Ishikawa (cell line): Measurements from ENCODE around the gene TNC.

Experiments
- CEBPB ChIP-seq: IDR thresholded peaks from 2 replicates; pipeline ENCODE4 v1.6.1; 2012
- CREB1 ChIP-seq: IDR thresholded peaks from 2 replicates; pipeline ENCODE4 v1.6.1; 2012; ENCODE audit warnings: low read depth
- EGR1 ChIP-seq: IDR thresholded peaks from 2 replicates; pipeline ENCODE4 v1.6.1; 2012
- EP300 ChIP-seq: IDR thresholded peaks from 2 replicates; pipeline ENCODE4 v1.6.1; 2012; ENCODE audit warnings: borderline replicate concordance
- FOXM1 ChIP-seq: IDR thresholded peaks from 2 replicates; pipeline ENCODE4 v1.6.1; 2012; ENCODE audit warnings: low read depth, borderline replicate concordance
- MAX ChIP-seq: IDR thresholded peaks from 2 replicates; pipeline ENCODE4 v1.6.1; 2012
- NFIC ChIP-seq: IDR thresholded peaks from 2 replicates; pipeline ENCODE4 v1.6.1; 2012
- RAD21 ChIP-seq: IDR thresholded peaks from 2 replicates; pipeline ENCODE4 v1.6.1; 2012; ENCODE audit warnings: low read depth
- REST ChIP-seq: IDR thresholded peaks from 2 replicates; pipeline ENCODE4 v1.6.1; 2012; ENCODE audit warnings: low read depth, mild to moderate bottlenecking
- TAF1 ChIP-seq: IDR thresholded peaks from 2 replicates; pipeline ENCODE4 v1.6.1; 2012; ENCODE audit warnings: low read depth, mild to moderate bottlenecking
- TCF12 ChIP-seq: IDR thresholded peaks from 2 replicates; pipeline ENCODE4 v1.6.1; 2012; ENCODE audit warnings: low read depth
- TEAD4 ChIP-seq: IDR thresholded peaks from 2 replicates; pipeline ENCODE4 v1.6.1; 2012
- YY1 ChIP-seq: IDR thresholded peaks from 2 replicates; pipeline ENCODE4 v1.6.1; 2012; ENCODE audit warnings: low read depth
- ZBTB7A ChIP-seq: IDR thresholded peaks from 2 replicates; pipeline ENCODE4 v1.6.1; 2012; ENCODE audit warnings: low read depth
- TF ChIP-seq, protein P1 (sequence below): IDR thresholded peaks from 2 replicates; pipeline ENCODE4 v1.6.1; 2012

TNC gene

DNA sequence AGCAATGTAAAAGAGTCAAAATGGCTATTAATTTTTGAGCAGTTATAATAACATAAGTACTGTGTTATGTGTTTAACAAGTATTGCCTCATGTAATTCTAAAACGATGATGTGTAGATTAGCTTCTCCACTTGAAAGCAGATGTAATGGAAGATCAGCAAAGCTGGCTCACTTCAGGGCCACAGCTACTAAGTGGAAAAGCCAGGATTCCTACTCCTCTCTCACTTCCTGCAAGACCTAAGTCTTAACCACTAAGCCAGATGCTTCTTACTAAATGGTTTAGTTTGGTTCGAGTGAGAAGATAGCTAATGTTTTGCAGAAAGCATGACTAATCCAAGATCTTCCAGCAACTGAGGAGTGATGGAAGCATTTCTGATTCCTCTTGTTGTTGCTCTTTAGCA lies 15.7 kb upstream of the TNC start:
- TF ChIP-seq CREB1 (no peak), TEAD4 (no peak), MAX (no peak), REST (no peak), NFIC (no peak), TAF1 (no peak), YY1 (no peak), TCF12 (no peak)
- TF ChIP-seq, protein P1, sequence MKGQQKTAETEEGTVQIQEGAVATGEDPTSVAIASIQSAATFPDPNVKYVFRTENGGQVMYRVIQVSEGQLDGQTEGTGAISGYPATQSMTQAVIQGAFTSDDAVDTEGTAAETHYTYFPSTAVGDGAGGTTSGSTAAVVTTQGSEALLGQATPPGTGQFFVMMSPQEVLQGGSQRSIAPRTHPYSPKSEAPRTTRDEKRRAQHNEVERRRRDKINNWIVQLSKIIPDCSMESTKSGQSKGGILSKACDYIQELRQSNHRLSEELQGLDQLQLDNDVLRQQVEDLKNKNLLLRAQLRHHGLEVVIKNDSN: no peak

DNA sequence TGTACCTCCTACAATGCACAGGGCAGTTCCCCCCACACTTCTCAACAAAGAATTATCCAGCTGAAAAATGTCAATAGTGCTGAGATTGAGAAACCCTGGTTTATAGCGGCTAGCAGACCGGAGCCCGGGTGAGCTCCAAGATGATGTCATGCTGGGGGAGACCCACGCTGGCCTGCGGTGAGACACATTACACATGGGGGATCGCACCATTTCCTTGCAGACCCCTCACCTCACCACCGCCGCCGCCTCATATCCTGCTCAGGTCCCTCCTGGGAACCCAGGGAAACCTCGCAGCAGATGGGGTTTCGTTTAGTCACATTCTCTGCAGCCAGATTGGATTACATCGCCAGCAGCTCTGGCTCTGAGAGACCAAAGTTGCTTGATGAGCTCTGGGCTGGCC lies 14.7 kb upstream of the TNC start:
- TF ChIP-seq TEAD4 (no peak), EP300 (no peak), NFIC (no peak), RAD21 (no peak), CEBPB (no peak), TAF1 (no peak)

GRCh38 chr9:115130176-115130575 lies 12.2 kb upstream of the TNC start:
- TF ChIP-seq CREB1 (no peak), EGR1 (no peak), YY1 (no peak), REST (no peak), TEAD4 (no peak)
- TF ChIP-seq, protein P1: no peak

- no peak for TF ChIP-seq TAF1
- TF ChIP-seq ZBTB7A: no peak
- no peak for TF ChIP-seq CEBPB
- TF ChIP-seq MAX: no peak
- no peak for TF ChIP-seq RAD21
- TF ChIP-seq TCF12: no peak
- TF ChIP-seq NFIC: no peak
- no peak for TF ChIP-seq REST
- TF ChIP-seq EP300: no peak
- TF ChIP-seq EGR1: no peak
- TF ChIP-seq, protein P1: no peak
- no peak for TF ChIP-seq YY1
- no peak for TF ChIP-seq TEAD4
- TF ChIP-seq CREB1: no peak
- TF ChIP-seq FOXM1: no peak
Measured at GRCh38 chr9:115127191-115127817, 9.3 kb upstream of the TNC start.

GRCh38 chr9:115126404-115126803 lies 8.4 kb upstream of the TNC start:
- no peak for TF ChIP-seq CREB1
- peak; percentile 60 for TF ChIP-seq TEAD4
